SU-DHL-6 (cell line): ENCODE measurements around the gene ARID5B.

ENCODE experiments used
- H2AFZ ChIP-seq: fragments of 200-600 bp; sonication (generic); 2 replicates; pipeline ENCODE4 v1.6.1; 2014; ENCODE audit warnings: low read depth, mild to moderate bottlenecking, moderate library complexity, mixed read lengths, antibody characterized with exemption, low read length; ENCODE audit not compliant: severe bottlenecking
- H3F3A ChIP-seq: fragments of 200-600 bp; shearing (Covaris generic); 2 replicates; pipeline ENCODE4 v1.6.0; 2016; ENCODE audit warnings: antibody characterized with exemption, mild to moderate bottlenecking; ENCODE audit not compliant: insufficient read depth
- H3K27ac ChIP-seq: fragments of 200-600 bp; sonication (generic); 2 replicates; pipeline ENCODE4 v1.5.1; 2016; ENCODE audit warnings: low read depth, mild to moderate bottlenecking, low read length, moderate library complexity, mixed read lengths
- H3K27me3 ChIP-seq: fragments of 200-600 bp; sonication (generic), shearing (Covaris generic); 2 replicates; pipeline ENCODE4 v1.6.0; 2014; ENCODE audit warnings: mild to moderate bottlenecking, low read length
- H3K36me3 ChIP-seq: fragments of 200-600 bp; sonication (generic); 2 replicates; pipeline ENCODE4 v1.6.1; 2014; ENCODE audit warnings: mild to moderate bottlenecking, low read length, mixed read lengths
- H3K4me2 ChIP-seq: fragments of 300-600, 200-600 bp; shearing (Covaris generic), sonication (generic); 2 replicates; pipeline ENCODE4 v1.6.0; 2014; ENCODE audit warnings: low read length, low read depth, mild to moderate bottlenecking; ENCODE audit not compliant: poor library complexity, severe bottlenecking
- H3K4me3 ChIP-seq: fragments of 200-600 bp; sonication (generic); 2 replicates; pipeline ENCODE4 v1.5.1; 2014; ENCODE audit warnings: antibody characterized with exemption, low read length, mild to moderate bottlenecking, mixed read lengths; ENCODE audit not compliant: insufficient read depth, poor library complexity, severe bottlenecking
- H3K79me2 ChIP-seq: fragments of 200-600 bp; sonication (generic); 2 replicates; pipeline ENCODE4 v1.6.1; 2014; ENCODE audit warnings: mild to moderate bottlenecking, low read length, moderate library complexity; ENCODE audit not compliant: insufficient read depth
- H3K9ac ChIP-seq: fragments of 200-600 bp; sonication (generic); 2 replicates; pipeline ENCODE4 v1.7.0; 2014; ENCODE audit warnings: mild to moderate bottlenecking, low read length
- H3K9me2 ChIP-seq: fragments of 200-600 bp; sonication (generic); replicated peaks from 2 replicates; pipeline ENCODE4 v1.6.1; 2014; ENCODE audit warnings: low read length; ENCODE audit not compliant: insufficient read depth
- H3K9me3 ChIP-seq: fragments of 200-600 bp; sonication (generic); 2 replicates; pipeline ENCODE4 v1.6.1; 2014; ENCODE audit warnings: low read length, mixed read lengths; ENCODE audit not compliant: insufficient read depth
- H4K20me1 ChIP-seq: fragments of 200-600 bp; sonication (generic); 2 replicates; pipeline ENCODE4 v1.6.1; 2014; ENCODE audit warnings: low read depth, mild to moderate bottlenecking, antibody characterized with exemption, low read length, moderate library complexity, mixed read lengths
- CTCF ChIP-seq: fragments of 200-600 bp; sonication (generic); IDR thresholded peaks from one replicate; pipeline ENCODE4 v1.5.1; 2017; ENCODE audit warnings: antibody characterized with exemption, mild to moderate bottlenecking, low read length, moderate library complexity; ENCODE audit not compliant: insufficient read depth, poor library complexity, severe bottlenecking
- EZH2phosphoT487 ChIP-seq: fragments of 200-600 bp; sonication (generic), shearing (Covaris generic); conservative IDR thresholded peaks from 2 replicates; pipeline ENCODE4 v1.6.1; 2018; ENCODE audit warnings: mild to moderate bottlenecking, antibody characterized with exemption, low read length, moderate library complexity, mixed read lengths

Gene ARID5B

GRCh38 chr10:62096256-62096933 is 194.9 kb downstream of the ARID5B start:
- Histone ChIP-seq H3K27ac (no peak overlapping the region), H3K4me3 (no peak overlapping the region)
- TF ChIP-seq EZH2phosphoT487, result no peak
- TF ChIP-seq CTCF, result no peak

GRCh38 chr10:62098278-62099121 is 197.0 kb downstream of the ARID5B start:
- H2AFZ ChIP-seq, result no peak overlapping the region
- no peak overlapping the region for H3K4me2 ChIP-seq
- TF ChIP-seq CTCF, result no peak
- TF ChIP-seq EZH2phosphoT487, result no peak
- H3K27me3 ChIP-seq, result no peaks in the 10 kb centered on the region
- no peaks in the 10 kb centered on the region for H3K79me2 ChIP-seq
- H3K4me3 ChIP-seq, result no peak overlapping the region
- no peaks in the 10 kb centered on the region for H4K20me1 ChIP-seq
- H3K9ac ChIP-seq, result no peak overlapping the region
- H3K27ac ChIP-seq, result no peak overlapping the region
- H3K36me3 ChIP-seq, result 0 out of 2 replicates have a peak, but pooled peaks cover 4% of the 10 kb centered on the region
- H3K9me3 ChIP-seq, result no peaks in the 10 kb centered on the region
- no peaks in the 10 kb centered on the region for H3K9me2 ChIP-seq
- H3F3A ChIP-seq, result peaks cover 36% of the 10 kb centered on the region

More at GRCh38 chr10:62096256-62096933, 194.9 kb downstream of the ARID5B start:
- Histone ChIP-seq H2AFZ (no peak overlapping the region), H3K9me3 (no peaks in the 10 kb centered on the region), H4K20me1 (no peaks in the 10 kb centered on the region), H3F3A (peaks cover 39% of the 10 kb centered on the region), H3K27me3 (no peaks in the 10 kb centered on the region), H3K9me2 (no peaks in the 10 kb centered on the region), H3K36me3 (peaks cover 12% of the 10 kb centered on the region; the same call in 1 of the 2 replicates), H3K9ac (no peak overlapping the region), H3K4me2 (no peak overlapping the region), H3K79me2 (no peaks in the 10 kb centered on the region)

GRCh38 chr10:62099299-62099698 is 197.8 kb downstream of the ARID5B start:
- Histone ChIP-seq H4K20me1 (no peaks in the 10 kb centered on the region), H2AFZ (no peak overlapping the region), H3K4me3 (no peak overlapping the region), H3K9ac (no peak overlapping the region), H3K27me3 (no peaks in the 10 kb centered on the region), H3K79me2 (no peaks in the 10 kb centered on the region), H3K4me2 (no peak overlapping the region), H3K9me3 (no peaks in the 10 kb centered on the region), H3K36me3 (0 out of 2 replicates have a peak, but pooled peaks cover 4% of the 10 kb centered on the region), H3K27ac (no peak overlapping the region), H3F3A (peaks cover 36% of the 10 kb centered on the region), H3K9me2 (no peaks in the 10 kb centered on the region)
- TF ChIP-seq CTCF (no peak), EZH2phosphoT487 (no peak)
